Neural cell (in vitro differentiated cells): ENCODE results near the gene CHEK1. TPM values are rescaled to one million over a fixed set of nuclear protein-coding genes. Genes with fewer than 3 reads are reported as not detected.

Source experiments
- H2AFZ ChIP-seq: fragments of 200-600, 300-800 bp; sonication (generic), shearing (Covaris generic); 2 replicates; pipeline ENCODE4 v1.6.0; 2014; ENCODE audit warnings: low read depth, mild to moderate bottlenecking, antibody characterized with exemption, low read length, moderate library complexity
- H3F3A ChIP-seq: fragments of 200-600 bp; shearing (Covaris generic); 2 replicates; pipeline ENCODE4 v1.6.1; 2016; ENCODE audit warnings: mild to moderate bottlenecking, moderate library complexity, mixed read lengths, antibody characterized with exemption, low read length; ENCODE audit not compliant: insufficient read depth, poor library complexity, severe bottlenecking
- H3K27ac ChIP-seq: fragments of 200-600, 300-800 bp; sonication (generic), shearing (Covaris generic); 2 replicates; pipeline ENCODE4 v1.5.1; 2014; ENCODE audit warnings: mild to moderate bottlenecking, low read length, moderate library complexity
- H3K27me3 ChIP-seq: fragments of 300-800, 200-600 bp; sonication (generic), shearing (Covaris generic); 2 replicates; pipeline ENCODE4 v1.6.0; 2014; ENCODE audit warnings: mild to moderate bottlenecking, low read depth, low read length, moderate library complexity; ENCODE audit not compliant: insufficient read depth
- H3K36me3 ChIP-seq: fragments of 300-800, 200-600 bp; sonication (generic), shearing (Covaris generic); 2 replicates; pipeline ENCODE4 v1.5.1; 2014; ENCODE audit warnings: mild to moderate bottlenecking, antibody characterized with exemption, low read length, moderate library complexity; ENCODE audit not compliant: insufficient read depth
- H3K4me2 ChIP-seq: fragments of 300-800, 200-600 bp; sonication (generic), shearing (Covaris generic); 2 replicates; pipeline ENCODE4 v1.6.0; 2014; ENCODE audit warnings: mild to moderate bottlenecking, low read length
- H3K4me3 ChIP-seq: fragments of 300-800, 200-600 bp; sonication (generic), shearing (Covaris generic); 2 replicates; pipeline ENCODE4 v1.5.1; 2014; ENCODE audit warnings: mild to moderate bottlenecking, low read length, moderate library complexity
- H3K79me2 ChIP-seq: fragments of 200-600 bp; shearing (Covaris generic); replicated peaks from 2 replicates; pipeline ENCODE4 v1.6.0; 2014; ENCODE audit warnings: mild to moderate bottlenecking, low read length, moderate library complexity; ENCODE audit not compliant: insufficient read depth
- H3K9ac ChIP-seq: fragments of 300-800, 200-600 bp; sonication (generic), shearing (Covaris generic); 2 replicates; pipeline ENCODE4 v1.6.1; 2016; ENCODE audit warnings: mild to moderate bottlenecking, low read length, mixed read lengths
- H3K9me2 ChIP-seq: fragments of 200-600 bp; shearing (Covaris generic); 2 replicates; pipeline ENCODE4 v1.6.1; 2016; ENCODE audit warnings: mild to moderate bottlenecking, low read length, mixed read lengths; ENCODE audit not compliant: insufficient read depth
- H3K9me3 ChIP-seq: fragments of 200-600, 300-800 bp; sonication (generic), shearing (Covaris generic); 2 replicates; pipeline ENCODE4 v1.6.1; 2016; ENCODE audit warnings: mild to moderate bottlenecking, mixed run types, low read length, moderate library complexity, mixed read lengths
- H4K20me1 ChIP-seq: fragments of 200-600 bp; shearing (Covaris generic); 2 replicates; pipeline ENCODE4 v1.6.1; 2016; ENCODE audit warnings: mild to moderate bottlenecking, mixed run types; ENCODE audit not compliant: insufficient read depth
- CTCF ChIP-seq: fragments of 450-650 bp; IDR thresholded peaks from 2 replicates; pipeline ENCODE4 v1.5.1; 2014; ENCODE audit warnings: antibody characterized with exemption, mild to moderate bottlenecking, moderate library complexity; ENCODE audit not compliant: poor library complexity, severe bottlenecking
- EP300 ChIP-seq: fragments of 450-650 bp; conservative IDR thresholded peaks from 2 replicates; pipeline ENCODE4 v1.6.1; 2014; ENCODE audit warnings: antibody characterized with exemption, mild to moderate bottlenecking, moderate library complexity; ENCODE audit not compliant: poor library complexity, severe bottlenecking
- EZH2 ChIP-seq: fragments of 200-600, 300-800 bp; shearing (Covaris generic), sonication (generic); IDR thresholded peaks from 2 replicates; pipeline ENCODE4 v1.6.1; 2014; ENCODE audit warnings: antibody characterized with exemption, low read length, borderline replicate concordance, mild to moderate bottlenecking; ENCODE audit not compliant: insufficient read depth, poor library complexity, severe bottlenecking
- MXI1 ChIP-seq: fragments of 450-650 bp; conservative IDR thresholded peaks from 2 replicates; pipeline ENCODE4 v1.6.1; 2014; ENCODE audit warnings: antibody characterized with exemption, mild to moderate bottlenecking; ENCODE audit not compliant: poor library complexity, severe bottlenecking
- POLR2AphosphoS5 ChIP-seq: IDR thresholded peaks from 2 replicates; pipeline ENCODE4 v1.6.1; 2012
- RAD21 ChIP-seq: fragments of 450-650 bp; conservative IDR thresholded peaks from 2 replicates; pipeline ENCODE4 v1.6.1; 2014; ENCODE audit warnings: antibody characterized with exemption, mild to moderate bottlenecking, moderate library complexity
- REST ChIP-seq: IDR thresholded peaks from 2 replicates; pipeline ENCODE4 v1.6.1; 2012; ENCODE audit warnings: borderline replicate concordance
- SMC3 ChIP-seq: fragments of 450-650 bp; conservative IDR thresholded peaks from 2 replicates; pipeline ENCODE4 v1.6.1; 2014; ENCODE audit warnings: antibody characterized with exemption, mild to moderate bottlenecking, moderate library complexity; ENCODE audit not compliant: poor library complexity
- TAF1 ChIP-seq: IDR thresholded peaks from 2 replicates; pipeline ENCODE4 v1.6.1; 2012; ENCODE audit warnings: low read depth
- polyA plus RNA-seq: library from polyadenylated mRNA; depleted of rRNA; stranded (reverse); fragments of >200 nt; gene quantifications from 2 replicates; pipeline ENCODE4 v1.2.3, GENCODE V29; 2014

The CHEK1 gene
- polyA plus RNA-seq, 1 donor from 2014 or later: 33.0 TPM

DNA sequence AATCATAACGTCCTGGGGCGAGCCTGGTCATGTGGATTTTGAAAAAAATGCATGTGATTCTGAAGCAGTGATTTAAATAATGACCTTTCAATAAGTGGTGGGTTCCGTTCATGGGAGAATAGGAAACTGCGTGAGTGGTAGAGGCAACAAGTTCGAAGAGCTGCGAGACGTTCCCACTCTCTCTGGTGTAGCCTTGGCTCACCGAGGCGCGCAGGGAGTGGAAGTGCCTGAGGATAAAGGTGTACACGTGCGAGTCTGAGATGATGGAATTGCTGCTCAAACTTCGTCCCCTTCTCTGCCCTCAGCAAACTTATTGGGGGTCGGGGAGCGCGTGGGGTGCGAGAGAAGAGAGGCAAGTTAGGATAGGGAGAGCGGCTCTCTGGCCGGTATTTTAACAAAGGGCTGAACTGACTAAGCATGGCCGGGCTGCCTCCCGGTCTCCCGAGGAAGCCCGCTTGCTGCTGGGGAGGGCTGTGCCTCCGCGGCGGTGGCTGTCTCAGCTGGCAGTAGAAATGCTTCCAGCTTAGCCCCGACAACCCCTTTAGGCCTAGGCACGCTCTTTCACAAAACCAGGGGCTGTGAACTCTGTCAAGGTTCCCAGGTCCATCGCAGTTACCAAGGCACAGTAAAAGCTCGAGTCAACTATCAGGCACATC lies 33.2 kb upstream of the CHEK1 start:
- TF ChIP-seq TAF1 (no peak), RAD21 (peak; percentile 28)
- no peaks in the 10 kb centered on the region for H4K20me1 ChIP-seq
- peak overlapping the region; percentile 95 for H2AFZ ChIP-seq
- H3K9ac ChIP-seq: peak overlapping the region; percentile 88
- no peaks in the 10 kb centered on the region for H3K9me2 ChIP-seq
- H3K9me3 ChIP-seq: no peaks in the 10 kb centered on the region
- H3K27ac ChIP-seq: peak overlapping the region; percentile 94
- no peaks in the 10 kb centered on the region for H3F3A ChIP-seq
- peak overlapping the region; percentile 94 for H3K4me3 ChIP-seq
- peaks cover 35% of the 10 kb centered on the region for H3K79me2 ChIP-seq
- no peaks in the 10 kb centered on the region for H3K36me3 ChIP-seq
- no peaks in the 10 kb centered on the region for H3K27me3 ChIP-seq
- peak overlapping the region; percentile 95 for H3K4me2 ChIP-seq

- Histone ChIP-seq H3K9me3 (no peaks in the 10 kb centered on the region), H3K27me3 (no peaks in the 10 kb centered on the region), H3K27ac (peak within 1 kb of the TSS; percentile 94), H3K36me3 (no peaks in the 10 kb centered on the region), H2AFZ (peak within 1 kb of the TSS; percentile 95), H3K9me2 (no peaks in the 10 kb centered on the region), H3K79me2 (peaks cover 38% of the 10 kb centered on the region), H3F3A (no peaks in the 10 kb centered on the region), H3K9ac (peak within 1 kb of the TSS; percentile 88), H3K4me2 (peak within 1 kb of the TSS; percentile 98), H3K4me3 (peak within 1 kb of the TSS; percentile 94), H4K20me1 (no peaks in the 10 kb centered on the region)
- peak; percentile 77 for TF ChIP-seq POLR2AphosphoS5
- TF ChIP-seq EZH2: no peak
- TF ChIP-seq MXI1: peak; percentile 80
- peak; percentile 8 for TF ChIP-seq RAD21
- peak; percentile 41 for TF ChIP-seq TAF1
- TF ChIP-seq CTCF: peak; percentile 41
- peak; percentile 26 for TF ChIP-seq REST
- TF ChIP-seq EP300: peak; percentile 66
- peak; percentile 51 for TF ChIP-seq SMC3
Measured at GRCh38 chr11:125592305-125593113, 32.5 kb upstream of the CHEK1 start, which contains the start of gene STT3A. STT3A (plus strand) TSS chr11:125592852; CDS start chr11:125595916, 3,064 bp downstream.
